DMS53 (cell line): ENCODE measurements around the gene IGFLR1.
A peak's percentile ranks its signal among the peaks of the same experiment; 100 is the strongest.

Source experiments
- DNase-seq: peaks from one replicate; lab custom pipeline; 2025; lab: John Stamatoyannopoulos, UW

The IGFLR1 gene

DNA sequence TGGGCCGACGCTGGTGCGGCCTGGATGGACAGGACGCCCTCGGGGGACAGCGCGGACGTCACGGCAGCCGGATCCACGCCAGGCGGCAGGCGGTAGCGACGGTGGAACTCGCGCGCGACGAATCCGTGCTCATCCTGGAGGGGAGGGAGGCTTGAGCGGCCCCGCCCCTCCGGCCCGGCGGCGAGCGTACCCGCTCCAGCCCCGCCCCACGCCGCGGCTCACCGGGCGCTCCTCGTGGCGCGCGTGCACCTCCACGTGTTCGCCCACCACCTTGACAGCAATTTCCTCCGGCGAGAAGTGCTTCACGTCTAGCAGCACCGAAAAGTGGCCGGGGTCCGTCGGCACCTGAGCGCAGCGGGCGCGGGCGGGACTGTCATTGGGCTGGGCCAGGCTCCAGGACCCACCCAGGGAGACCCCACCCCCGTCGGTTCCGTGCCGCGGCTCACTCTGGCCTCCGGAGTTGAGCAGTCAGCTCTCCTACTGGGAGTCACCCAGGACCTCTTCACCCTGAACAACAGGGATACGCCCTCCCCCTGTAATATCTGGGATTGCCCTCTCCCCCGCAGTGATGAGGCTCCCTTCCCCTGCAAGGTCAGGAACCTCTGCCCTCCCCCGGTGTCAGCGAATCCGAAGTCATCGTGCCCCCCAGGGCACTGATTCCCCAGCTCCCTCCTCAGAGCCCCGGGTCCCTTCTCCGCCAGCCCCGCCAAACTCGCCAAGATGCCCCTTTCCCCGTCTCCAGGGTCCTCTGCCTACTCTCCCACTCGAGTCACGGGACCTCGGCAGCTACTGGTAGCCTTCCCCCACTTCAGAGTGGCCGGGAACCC, 13.5 kb upstream of the IGFLR1 start:
- DNase-seq, result no peak

DNA sequence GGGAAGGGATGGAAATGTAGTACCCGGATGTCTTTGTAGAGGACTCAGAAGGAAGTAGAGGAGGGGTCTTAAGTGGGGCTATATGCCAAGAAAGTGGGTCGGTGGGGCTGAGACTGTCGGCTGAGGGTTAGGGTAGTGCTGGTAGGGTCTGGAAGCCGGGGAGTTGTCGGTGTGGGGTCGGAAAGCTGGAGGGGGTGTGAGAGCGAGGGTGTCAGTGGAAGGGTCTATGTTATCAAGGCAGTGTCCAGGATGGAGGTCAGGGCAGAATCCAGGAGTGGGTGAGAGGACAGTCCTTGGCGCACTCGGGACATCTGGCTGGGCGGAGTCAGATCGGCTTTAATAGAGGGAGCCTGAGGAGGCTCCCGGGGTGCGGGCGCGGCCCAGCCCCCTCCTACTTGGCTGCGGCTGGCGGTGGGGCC, 12.9 kb upstream of the IGFLR1 start:
- no peak for DNase-seq

DNA sequence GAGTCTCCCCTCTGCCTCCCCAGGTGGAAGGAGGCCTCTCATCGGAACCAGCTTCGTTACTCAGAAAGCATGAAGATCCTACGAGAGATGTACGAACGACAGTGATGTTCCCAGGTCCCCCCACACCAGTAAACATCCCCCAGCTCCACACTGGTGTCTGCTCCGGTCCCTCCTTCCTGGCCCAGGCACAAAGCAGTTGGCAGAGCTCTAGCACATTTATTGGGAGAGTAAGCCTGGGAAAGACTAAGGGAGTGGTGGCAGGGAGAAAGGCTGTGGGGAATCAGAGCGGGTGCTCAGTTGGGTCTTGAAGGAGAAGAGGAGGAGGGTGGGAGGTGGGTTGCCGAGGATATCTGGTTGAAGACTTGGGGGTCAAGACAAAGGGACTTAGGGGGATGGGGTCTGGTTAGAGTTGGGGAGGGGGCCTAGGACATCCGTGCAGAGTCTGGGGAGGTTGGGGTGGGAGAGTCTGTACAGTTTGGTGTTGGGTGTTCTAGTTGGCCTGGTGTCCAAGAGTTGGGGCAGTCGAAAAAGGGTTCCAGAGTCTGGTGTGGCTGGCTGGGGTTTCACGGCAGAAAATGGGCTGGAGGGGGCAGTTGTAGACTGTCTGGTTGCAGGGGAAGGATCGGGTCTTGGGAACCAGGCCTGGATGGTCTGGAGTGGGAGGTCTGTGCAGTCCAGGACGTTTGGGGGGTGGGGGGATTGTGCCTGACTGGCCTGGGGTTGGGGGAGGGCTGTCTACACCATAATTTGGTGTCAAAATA, 12.3 kb upstream of the IGFLR1 start:
- DNase-seq, result no peak

DNA sequence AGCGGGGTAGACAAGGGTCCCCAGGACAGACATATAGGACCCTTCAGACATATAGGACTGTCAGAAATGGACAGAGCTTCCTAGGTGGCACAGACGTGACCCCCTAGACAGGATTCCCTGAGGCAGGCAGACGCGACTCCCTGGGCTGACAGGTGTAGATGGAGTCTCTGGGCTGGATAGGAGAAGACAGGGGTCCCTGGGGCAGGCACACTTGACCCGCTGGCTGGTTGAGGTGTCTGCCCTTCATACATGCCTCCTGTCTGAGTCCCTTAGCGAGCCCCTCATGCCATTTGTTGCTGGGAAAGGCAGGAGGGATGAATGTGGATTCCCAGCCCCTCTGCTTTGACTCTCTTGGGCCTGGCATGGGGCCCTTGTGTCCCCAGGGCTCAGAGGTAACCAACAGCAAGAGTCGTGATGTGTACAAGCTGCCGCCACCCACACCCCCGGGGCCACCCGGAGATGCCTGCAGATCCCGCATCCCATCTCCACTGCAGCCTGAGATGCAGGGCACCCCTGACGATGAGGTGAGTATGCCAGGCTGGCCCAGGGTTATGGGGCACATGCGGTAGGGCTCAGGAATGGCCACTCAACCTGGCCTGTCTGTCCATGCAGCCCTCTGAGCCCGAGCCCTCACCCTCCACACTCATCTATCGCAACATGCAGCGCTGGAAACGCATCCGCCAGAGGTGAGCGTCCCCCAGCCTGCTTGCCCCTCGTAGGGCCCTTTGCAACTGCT, 11.6 kb upstream of the IGFLR1 start:
- no peak for DNase-seq

DNA sequence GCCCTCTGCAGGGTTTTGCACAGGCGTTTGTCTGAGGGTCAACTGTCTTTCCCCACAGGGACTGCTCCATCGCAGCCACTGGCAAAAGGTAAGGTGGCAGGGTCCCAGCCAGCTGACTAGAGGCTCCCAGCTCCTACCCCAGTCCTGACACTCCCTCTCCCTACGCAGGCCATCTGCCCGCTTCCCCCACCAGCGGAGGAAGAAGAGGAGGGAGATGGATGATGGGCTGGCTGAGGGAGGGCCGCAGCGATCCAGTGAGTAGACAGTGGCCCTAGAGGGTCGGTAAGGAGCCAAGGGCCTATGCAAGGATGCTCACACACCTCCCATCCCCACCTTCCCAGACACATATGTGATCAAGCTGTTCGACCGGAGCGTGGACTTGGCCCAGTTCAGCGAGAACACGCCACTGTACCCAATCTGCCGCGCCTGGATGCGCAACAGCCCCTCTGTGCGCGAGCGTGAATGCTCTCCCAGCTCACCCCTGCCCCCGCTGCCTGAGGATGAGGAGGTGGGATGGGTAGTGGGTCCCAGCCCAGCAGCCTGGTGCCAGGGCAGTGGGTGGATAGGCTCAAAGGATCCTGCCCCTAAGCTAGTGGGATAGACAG, 10.6 kb upstream of the IGFLR1 start:
- DNase-seq, result no peak

DNA sequence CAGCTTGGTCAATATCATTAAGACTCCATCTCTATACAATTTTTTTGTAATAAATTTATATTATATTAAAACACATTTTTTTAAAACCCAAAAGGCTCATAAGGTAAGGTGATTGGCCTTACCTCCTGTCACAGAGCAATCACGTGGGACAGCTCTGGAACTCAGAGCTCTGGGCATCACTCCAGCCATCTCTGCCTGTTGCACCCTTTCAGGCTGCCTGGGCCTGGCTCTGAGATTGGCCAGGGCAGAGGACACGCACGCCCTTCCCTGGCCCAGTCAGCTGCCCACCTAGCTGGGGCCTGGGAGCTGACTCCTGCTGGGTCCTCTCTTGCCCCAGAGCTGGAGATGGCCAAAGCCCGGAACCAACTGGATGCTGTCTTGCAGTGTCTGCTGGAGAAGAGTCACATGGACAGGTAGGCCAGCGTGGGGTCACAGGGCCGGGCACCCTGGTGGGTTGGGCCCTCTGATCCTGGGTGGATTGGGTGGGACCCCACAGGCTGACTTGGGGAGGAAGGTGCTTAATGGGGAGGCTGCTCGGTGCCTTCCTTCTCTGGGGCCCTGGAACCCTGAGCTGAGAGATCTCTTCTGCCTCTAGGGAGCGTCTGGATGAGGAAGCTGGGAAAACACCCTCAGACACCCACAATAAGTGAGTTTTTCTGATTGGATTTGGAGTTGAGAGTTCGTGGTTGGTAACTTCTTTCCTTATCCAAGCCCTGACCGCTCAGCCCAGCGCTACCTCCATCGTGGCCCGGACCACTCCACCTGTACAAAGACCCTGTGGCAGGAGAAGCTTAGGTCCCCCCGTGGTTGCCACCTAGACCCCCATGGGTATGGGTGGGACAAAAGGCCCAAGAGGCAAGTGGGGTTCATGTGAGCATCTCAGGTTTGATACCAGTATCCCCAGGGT, 9.8 kb upstream of the IGFLR1 start:
- no peak for DNase-seq

DNA sequence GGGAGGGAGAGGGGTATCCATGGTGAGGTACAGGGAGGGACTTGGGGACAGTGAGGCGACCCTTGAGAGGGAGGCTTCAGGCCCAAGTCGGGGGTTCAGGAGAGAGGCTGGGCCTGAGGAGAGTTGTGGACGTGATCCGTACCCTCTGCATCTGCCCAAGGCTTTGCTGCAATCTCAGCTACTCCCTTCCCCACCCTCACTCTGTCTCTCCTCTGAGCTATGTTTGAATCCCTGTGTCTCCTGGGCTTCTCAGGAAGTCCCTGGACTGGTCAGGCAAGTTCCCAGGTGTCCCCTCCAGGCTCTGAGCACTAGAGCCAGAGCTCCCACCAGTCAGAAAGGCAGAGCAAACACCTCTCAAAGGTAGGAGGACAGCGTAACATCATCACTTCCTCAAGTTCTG, 7.9 kb upstream of the IGFLR1 start:
- DNase-seq, result peak; percentile 52

DNA sequence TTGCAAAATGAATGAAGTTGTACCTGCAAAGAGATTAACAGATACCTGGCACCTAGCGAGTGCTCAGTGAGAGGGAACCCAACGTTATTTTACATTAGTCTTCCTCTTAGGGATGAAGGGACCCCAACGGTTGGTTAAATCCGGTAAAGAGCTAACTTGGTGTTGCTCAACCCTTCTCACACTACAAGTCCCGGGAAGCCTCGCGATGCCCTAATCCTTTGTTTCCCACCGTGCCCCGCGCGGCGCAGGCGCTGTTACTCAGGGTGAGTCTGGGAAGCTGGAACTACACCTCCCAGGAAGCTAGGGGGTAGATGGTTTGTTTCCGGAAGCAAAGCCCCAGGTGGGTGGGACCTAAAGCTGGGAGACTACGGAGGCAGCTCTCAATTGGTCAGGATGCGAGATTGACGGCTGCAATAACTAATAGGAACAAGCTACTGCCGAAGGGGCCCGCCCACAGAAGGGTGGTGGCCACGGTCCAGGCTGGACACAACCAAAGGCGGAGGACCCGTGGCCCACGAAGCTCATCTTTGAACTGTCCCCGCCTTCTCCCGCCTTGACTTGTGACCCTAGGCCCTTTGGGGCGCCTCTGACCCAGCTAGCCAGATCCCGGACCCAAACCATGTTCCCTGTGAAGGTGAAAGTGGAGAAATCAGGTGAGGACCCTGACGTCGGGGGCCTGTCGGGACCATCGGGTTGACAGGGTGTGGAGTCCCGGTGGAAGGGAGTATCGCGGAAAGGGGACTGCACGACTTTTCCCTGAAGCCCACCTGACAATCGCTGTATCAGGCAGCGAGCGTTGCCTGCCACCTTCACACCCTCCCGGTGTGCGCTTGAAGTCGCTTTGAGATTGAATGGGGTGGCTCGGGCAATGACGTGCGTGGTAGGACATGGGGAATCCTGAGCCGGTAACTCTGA, 6.1 kb upstream of the IGFLR1 start, which contains the start of gene LIN37:
TSS of gene LIN37 (plus strand) at position 471 of the 915 bp plus-strand sequence. CDS start at position 620, 149 bp downstream.
- DNase-seq, result peak; percentile 100

GRCh38 chr19:35746531-35746930, 4.3 kb upstream of the IGFLR1 start:
- no peak for DNase-seq

- no peak for DNase-seq
These were observed 3.8 kb upstream of the IGFLR1 start for GRCh38 chr19:35746087-35746462.

DNA sequence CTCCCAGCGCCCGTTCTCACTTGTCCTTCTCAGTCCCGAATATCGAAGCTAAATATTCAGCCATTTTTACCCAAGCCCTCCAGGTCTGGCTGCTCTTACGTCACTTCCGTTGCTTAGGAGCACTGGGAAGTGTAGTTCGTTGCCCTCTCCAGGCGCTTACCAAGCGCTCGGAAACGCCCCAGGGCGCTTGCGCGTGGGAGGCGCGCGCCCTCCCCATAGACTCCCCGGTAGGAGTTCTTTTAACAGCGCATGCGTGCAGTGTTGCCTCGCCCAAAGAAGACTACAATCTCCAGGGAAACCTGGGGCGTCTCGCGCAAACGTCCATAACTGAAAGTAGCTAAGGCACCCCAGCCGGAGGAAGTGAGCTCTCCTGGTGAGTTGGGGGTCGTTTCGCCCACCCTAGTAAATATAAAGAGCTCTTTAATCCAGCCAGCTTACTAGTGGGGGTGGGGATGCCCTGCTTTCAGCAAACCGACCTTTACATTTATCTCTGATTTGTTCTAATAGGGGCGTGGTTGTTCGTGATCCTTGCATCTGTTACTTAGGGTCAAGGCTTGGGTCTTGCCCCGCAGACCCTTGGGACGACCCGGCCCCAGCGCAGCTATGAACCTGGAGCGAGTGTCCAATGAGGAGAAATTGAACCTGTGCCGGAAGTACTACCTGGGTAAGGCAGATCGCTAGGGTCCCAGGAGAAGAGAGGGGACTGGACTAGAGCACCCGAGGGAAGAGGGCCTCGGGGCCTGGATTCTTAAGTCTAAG, 3.3 kb upstream of the IGFLR1 start, which contains the start of the genes PSENEN and U2AF1L4:
TSS of gene PSENEN (plus strand) at position 324 of the 759 bp plus-strand sequence. CDS start at position 604, 280 bp downstream.
TSS of gene U2AF1L4 (minus strand) at position 91 of the 759 bp plus-strand sequence. CDS start at position 64, 27 bp downstream.
- peak; percentile 100 for DNase-seq

GRCh38 chr19:35744430-35745327, 2.4 kb upstream of the IGFLR1 start:
- DNase-seq, result peak; percentile 100

DNA sequence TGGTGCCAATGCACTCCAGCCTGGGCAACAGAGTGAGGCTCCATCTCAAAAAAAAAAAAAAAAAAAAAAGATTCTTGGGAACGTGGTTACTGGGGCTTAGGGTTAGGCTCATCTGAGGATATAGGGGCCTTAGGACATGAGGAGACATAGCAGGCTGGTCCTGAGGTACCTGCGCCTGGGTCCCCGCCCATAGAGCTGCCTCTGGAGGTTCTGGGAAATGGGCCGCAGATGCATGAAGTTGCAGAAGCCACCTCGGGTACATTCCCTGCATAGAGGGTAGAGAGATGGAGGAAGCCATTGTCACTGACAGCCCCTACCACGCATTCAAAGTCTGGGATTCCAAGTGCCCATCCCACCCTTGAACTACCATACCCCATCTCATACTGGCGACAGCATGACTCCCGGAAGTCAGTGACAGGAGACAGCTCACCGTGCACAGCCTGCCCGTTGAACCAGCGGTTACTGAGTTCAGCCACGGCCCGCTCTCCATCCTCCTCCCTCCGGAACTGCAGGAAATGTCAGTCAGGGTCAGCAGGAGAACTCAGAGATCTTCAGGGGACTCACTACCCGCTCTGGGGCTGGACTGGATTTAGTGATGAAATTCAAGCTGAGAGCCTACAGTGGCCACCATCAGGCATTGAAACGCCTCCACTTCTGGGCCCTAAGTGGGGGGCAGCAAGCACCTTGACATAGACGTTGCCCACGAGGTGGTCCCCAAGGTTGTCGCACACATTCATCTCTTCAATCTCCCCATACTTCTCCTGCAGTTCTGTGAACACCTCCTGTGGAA, 1.6 kb upstream of the IGFLR1 start:
- no peak for DNase-seq

GRCh38 chr19:35741203-35741515, 1.1 kb downstream of the IGFLR1 start:
- DNase-seq, result no peak

- DNase-seq, result peak; percentile 100
These were observed 1.6 kb downstream of the IGFLR1 start for GRCh38 chr19:35740423-35741202.

GRCh38 chr19:35740108-35740422, 2.2 kb downstream of the IGFLR1 start:
- no peak for DNase-seq
